Activated CD8-positive, alpha-beta memory T cell treated with anti-CD3 and anti-CD28 coated beads for 24 hours (primary cell): ENCODE measurements around the gene SEPHS1.
"Not testable (repeated sequence)": the region's sequence is repeated elsewhere in the genome, so short reads cannot be mapped to it uniquely, and the experiment has no call there.

Experiments used
- DNase-seq: peaks from one replicate; pipeline ENCODE4 v3.0.0-alpha.2; 2020

The SEPHS1 gene

DNA sequence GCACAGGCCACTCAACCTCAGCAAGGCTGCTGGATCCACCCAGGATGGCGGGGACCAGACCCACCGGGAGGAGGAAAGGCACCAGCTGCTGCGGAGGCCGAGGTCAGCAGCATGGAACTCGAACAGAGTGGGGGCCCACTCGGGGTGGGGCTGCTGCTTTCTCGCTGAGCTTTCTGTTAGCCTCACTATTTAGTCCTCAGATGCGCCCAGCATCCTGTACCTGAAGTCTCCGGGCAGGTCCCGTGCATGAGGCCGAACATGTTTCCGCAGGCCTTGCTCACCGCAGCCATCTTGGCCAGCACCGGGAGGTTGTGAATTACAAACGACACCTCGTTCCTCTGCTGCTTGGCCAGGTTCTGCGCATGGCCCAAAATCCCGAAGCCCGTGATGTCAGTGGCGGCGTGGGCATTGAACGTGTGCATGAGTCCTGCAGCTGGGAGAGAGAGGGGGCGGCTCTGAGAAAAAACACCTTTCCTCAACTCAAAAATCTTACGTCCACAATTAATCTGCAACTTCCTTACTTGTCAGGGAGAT lies 25.4 kb downstream of the SEPHS1 start:
- no peak for DNase-seq

GRCh38 chr10:13321576-13321975 lies 26.5 kb downstream of the SEPHS1 start:
- DNase-seq, result no peak

GRCh38 chr10:13319166-13319565 lies 28.9 kb downstream of the SEPHS1 start:
- DNase-seq, result no peak

GRCh38 chr10:13317474-13317873 lies 30.6 kb downstream of the SEPHS1 start:
- no peak for DNase-seq

GRCh38 chr10:13316635-13317311 lies 31.3 kb downstream of the SEPHS1 start:
- no peak for DNase-seq

DNA sequence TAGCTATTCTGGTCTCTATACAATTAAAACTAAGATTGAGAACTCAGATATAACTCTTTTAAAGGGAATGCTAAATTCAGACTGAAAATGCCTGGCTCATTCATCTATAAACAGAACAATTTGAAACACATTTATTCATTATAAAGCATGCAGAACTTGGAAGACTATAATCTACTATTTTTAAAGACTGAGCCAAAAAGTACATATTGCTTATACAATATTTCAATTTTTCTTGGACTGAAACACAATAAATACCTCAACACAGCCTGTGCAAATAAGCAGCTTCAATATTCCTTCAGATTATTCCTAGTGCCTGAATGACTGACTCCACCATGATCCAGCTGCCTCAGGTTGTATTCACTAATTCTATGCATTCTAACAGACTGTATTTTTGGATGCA lies 32.7 kb downstream of the SEPHS1 start:
- no peak for DNase-seq

- DNase-seq, result no peak
These were observed 36.9 kb downstream of the SEPHS1 start for GRCh38 chr10:13311177-13311575.

DNA sequence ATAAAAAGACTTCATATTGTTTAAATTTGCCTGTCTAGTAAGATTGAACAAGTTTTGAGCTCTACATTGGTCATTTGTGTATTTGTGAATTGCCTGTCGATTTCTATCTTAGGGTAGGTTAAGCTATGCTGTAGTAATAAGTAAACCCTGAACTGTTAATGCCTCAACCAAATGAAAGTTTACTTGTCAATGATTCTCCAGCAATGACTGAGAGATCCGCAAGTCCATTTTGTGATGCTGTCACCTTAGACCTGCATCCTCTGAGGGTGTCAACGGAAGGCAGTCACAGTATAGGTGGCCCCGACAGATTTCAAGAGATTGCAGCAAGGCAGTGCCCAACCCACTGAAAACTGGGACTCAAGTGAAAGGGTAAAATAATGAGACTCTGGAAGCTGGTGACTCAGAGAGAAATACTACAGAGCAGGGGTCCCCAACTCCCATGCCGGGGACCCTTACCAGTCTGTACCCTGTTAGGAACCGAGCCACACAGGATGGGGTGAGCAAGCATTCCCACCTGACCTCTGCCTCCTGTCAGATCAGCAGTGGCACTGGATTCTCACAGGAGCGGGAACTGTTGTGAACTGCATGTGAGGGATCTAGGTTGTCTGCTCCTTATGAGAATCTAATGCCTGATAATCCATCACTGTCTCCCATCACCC lies 37.4 kb downstream of the SEPHS1 start:
- DNase-seq, result no peak

- DNase-seq, result no peak
These were observed 38.3 kb downstream of the SEPHS1 start for GRCh38 chr10:13309792-13310191.

- no peak for DNase-seq
These were observed 40.0 kb downstream of the SEPHS1 start for GRCh38 chr10:13308096-13308495.

DNA sequence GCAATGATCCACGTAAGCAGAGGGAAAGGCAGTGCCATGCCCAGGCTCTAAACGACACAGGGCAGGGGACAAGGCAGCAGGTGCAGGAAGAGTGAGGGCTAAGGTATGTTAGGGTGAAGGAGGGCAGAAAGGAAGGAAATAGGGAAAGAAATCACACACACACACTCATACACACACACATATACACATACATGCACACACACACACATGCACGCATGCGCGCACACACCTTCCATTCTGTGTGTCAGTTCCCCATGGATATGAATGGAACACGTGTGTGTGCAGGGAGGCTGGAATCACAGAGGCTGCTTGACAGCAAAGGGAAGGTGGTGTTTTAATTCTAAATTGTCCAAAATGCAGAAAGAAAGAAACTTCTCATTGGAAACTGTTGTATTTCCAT lies 42.0 kb downstream of the SEPHS1 start:
- DNase-seq, result no peak

DNA sequence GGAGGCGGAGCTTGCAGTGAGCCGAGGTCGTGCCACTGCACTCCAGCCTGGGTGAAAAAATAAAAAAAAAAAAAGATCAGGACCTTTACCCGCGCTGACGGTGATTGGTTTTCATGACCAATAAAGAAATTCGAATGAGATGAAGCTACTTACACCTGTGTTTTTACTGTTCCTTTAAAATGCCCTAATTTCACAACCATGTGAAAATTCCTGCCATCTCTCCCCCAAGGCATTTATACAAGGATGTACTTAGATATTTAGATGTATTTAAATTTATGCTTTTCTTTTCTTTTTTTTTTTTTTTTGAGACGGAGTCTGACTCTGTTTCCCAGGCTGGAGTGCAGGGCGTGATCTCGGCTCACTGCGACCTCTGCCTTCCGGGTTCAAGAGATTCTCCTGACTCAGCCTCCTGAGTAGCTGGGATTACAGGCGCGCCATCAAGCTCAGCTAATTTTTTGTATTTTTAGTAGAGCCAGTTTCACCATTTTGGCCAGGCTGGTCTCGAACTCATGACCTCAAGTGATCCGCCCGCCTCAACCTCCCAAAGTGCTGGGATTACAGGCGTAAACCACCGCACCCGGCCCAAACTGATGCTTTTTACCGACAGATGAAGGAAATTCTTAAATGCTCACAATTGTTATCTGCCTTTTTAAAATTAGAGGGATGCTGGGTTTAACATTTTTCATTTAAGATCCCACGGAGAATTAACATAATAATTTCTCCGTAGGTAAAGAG lies 45.1 kb downstream of the SEPHS1 start:
- DNase-seq, result no peak

- peak; percentile 90 for DNase-seq
These were observed 48.4 kb downstream of the SEPHS1 start, which contains the start of gene PHYH for GRCh38 chr10:13299437-13300287. TSS of gene PHYH (minus strand) at chr10:13300064. CDS start at chr10:13300042, 22 bp downstream.

DNA sequence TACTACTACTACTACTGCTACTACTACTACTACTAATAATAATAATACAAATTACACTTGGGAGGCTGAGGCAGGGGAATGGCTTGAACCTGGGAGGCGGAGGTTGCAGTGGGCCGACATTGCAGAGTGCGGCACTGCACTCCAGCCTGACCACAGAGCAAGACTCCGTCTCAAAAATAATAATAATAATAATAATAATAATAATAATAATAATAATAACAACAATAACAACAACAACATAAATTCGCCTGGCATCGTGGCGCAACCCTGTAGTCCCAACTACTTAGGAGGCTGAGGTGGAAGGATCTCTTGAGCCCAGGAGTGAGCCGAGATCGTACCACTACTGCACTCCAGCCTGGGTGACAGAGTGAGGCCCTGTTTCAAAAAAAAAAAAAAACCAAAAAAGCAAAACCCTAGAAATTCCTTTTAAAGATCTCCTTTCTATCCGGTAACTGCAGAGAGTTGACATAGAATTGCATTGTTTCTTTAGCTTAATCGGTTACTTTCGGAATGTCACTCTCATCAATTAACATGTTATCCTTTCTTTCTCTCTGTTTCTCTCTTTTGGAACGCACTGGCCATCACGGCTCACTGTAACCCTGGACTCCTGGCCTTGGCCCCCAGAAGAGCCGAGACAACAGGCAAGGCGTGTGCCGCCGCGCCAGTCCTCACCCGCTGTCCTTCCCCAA lies 49.2 kb downstream of the SEPHS1 start:
- DNase-seq, result no peak

GRCh38 chr10:13296476-13296875 lies 51.6 kb downstream of the SEPHS1 start:
- no peak for DNase-seq

DNA sequence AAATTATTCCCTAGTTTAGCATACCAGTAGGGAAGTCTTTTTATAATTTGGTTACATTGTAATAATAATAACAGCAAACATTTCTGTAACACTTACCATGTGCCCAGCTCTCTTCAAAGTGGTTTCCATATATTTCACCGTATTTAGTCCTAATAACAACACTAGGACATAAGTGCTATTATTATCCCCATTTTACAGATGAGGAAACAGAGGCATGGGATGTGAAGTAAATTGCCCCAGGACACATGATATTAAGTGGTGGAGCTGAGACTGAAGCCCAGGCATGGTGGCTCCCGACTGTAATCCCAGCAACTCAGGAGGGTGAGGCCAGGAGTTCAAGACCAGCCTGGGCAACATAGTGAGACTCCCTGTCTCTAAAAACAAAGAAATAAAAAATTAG lies 53.3 kb downstream of the SEPHS1 start:
- DNase-seq, result no peak

- no peak for DNase-seq
These were observed 56.0 kb downstream of the SEPHS1 start for GRCh38 chr10:13291821-13292773.

- DNase-seq, result no peak
These were observed 57.0 kb downstream of the SEPHS1 start for GRCh38 chr10:13291061-13291460.

DNA sequence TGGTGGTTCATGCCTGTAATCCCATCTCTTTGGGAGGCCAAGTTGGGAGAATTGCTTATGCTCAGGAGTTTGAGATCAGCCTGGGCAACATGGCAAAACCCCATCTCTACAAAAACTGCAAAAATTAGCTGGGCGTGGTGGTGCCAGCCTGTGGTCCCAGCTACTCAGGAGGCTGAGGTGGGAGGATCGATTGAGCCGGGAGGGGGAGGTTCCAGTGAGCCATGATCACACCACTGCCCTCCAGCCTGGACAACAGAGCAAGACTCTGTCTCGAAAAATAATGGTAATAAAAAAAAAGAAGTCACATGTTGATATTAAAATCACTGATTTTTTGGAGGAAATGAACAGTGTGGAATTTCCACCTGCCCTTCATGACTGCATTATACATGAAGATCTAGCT lies 64.0 kb downstream of the SEPHS1 start:
- no peak for DNase-seq

DNA sequence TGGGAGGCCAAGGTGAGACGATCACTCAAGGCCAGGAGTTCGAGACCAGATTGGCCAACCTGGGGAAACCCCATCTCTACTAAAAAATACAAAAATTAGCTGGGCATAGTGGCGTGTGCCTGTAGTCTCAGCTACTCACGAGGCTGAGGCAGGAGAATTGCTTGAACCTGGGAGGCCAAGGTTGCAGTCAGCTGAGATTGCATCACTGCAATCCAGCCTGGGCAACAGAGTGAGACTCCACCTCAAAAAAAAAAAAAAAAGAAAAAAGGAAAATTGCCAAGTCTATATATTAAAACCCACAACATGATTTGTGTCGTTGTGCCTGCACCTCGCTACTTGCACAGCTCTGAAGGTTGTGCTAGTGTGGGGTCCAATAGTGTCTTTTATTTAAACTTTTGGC lies 65.7 kb downstream of the SEPHS1 start:
- not testable (repeated sequence) for DNase-seq
